HK-2 (cell line): ENCODE measurements around the gene PTPN1.
"Not testable (repeated sequence)": the region's sequence is repeated elsewhere in the genome, so short reads cannot be mapped to it uniquely, and the experiment has no call there.

Experiments
- DNase-seq: peaks from one replicate; pipeline ENCODE4 v3.0.0-alpha.2; 2018; ENCODE audit not compliant: unreplicated experiment

Gene PTPN1

DNA sequence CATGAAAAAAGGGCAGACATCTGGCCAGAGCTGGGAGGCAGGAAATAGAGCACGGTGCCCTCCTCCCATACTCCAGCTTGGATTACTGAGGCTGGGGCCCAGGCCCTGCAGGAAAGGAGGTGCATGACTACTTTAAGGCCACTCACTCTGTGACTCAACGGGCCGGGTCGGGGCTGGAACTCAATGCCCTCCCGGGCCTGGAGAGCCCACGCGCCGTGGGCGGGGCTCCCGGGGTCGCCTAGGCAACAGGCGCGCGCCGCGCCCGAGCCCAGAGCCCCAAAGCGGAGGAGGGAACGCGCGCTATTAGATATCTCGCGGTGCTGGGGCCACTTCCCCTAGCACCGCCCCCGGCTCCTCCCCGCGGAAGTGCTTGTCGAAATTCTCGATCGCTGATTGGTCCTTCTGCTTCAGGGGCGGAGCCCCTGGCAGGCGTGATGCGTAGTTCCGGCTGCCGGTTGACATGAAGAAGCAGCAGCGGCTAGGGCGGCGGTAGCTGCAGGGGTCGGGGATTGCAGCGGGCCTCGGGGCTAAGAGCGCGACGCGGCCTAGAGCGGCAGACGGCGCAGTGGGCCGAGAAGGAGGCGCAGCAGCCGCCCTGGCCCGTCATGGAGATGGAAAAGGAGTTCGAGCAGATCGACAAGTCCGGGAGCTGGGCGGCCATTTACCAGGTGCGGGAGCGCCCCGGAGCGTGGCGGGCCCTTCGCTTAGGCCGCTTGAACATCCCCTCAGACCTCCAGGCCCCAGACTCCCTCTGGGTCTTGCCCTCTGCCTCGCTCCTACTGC is at the start of gene PTPN1:
Gene PTPN1, plus strand, starts transcription at position 461 of the 783 bp plus-strand sequence. Its CDS starts 145 bp downstream, at position 606.
- peak; percentile 100 for DNase-seq

GRCh38 chr20:50460608-50461267 is 49.4 kb upstream of the PTPN1 start:
- peak; percentile 92 for DNase-seq

DNA sequence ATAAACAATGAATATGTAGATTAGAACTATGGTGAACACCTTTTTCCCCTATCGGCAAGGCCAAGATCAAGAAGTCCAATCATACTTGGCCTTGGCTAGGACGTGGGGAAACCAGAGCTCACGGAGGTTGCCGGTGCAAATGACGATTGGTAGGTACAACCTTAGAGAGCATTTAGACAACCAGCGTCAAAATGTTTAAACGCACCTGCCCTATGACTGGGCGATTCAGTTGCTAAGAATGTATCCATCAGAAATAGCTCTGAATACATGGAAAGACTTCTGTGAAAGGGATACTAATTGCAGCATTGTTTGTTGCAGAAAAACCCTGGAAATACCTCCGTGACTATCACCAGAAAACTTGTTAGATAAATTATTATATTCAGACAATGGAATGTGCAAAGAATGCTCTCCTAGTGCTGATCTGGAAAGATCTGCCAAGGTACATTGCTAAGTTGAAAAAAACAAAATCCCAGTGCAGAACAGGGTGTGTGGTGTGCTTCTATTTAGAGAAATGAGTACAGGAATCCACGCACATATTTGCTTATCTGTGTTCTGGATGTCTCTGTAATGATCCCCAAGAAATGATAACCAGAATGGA is 48.0 kb upstream of the PTPN1 start:
- no peak for DNase-seq

GRCh38 chr20:50464026-50464724 is 46.0 kb upstream of the PTPN1 start:
- peak; percentile 66 for DNase-seq

GRCh38 chr20:50464725-50465650 is 45.2 kb upstream of the PTPN1 start:
- no peak for DNase-seq

DNA sequence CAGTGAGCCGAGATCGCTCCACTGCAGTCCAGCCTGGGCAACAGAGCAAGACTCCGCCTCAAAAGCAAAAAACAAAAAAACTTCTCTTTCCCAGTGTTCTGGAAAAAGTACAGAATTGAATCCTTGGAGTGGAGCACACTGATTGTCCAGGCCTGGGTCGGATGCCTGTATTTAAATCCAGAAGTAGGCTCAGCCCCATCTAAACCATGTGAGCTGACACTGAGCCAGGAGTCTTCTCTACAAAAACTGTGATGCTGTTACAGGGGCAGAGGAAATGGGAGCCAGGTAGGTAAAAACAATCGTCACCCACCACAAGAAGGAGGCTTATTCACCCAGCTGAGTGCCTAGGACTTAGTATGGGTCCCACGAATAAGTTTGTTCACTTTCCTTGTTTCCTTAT is 43.0 kb upstream of the PTPN1 start:
- no peak for DNase-seq

GRCh38 chr20:50467718-50468356 is 42.3 kb upstream of the PTPN1 start:
- peak; percentile 17 for DNase-seq

GRCh38 chr20:50468378-50468798 is 41.8 kb upstream of the PTPN1 start:
- DNase-seq: no peak

DNA sequence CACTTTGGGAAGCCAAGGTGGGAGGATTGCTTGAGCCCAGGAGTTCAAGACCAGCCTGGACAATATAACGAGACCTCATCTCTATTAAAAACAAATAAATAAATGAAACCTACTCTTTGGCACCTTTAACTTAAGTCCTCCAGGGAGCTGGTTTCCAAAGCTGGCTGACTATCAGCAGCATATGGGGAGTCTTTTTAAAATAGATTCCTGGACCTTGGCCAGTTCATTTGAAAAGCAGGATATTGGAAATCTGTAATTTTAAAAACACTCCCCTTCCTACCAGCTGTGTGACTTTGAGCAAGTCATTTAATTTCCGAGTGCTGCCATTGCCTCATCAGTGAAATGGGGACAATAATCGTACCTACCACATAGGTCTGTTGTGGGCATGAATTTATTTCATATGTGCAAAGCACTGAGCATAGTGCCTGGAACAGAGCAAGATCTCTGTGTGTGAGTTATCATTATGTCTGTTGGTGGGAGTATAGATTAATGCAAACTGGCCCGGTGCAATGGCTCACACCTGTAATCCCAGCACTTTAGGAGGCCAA is 40.9 kb upstream of the PTPN1 start:
- no peak for DNase-seq

- DNase-seq: no peak
Observed at GRCh38 chr20:50469796-50470195, 40.4 kb upstream of the PTPN1 start.

- DNase-seq: no peak
Observed at GRCh38 chr20:50470264-50470858, 39.8 kb upstream of the PTPN1 start.

GRCh38 chr20:50471231-50471630 is 39.0 kb upstream of the PTPN1 start:
- no peak for DNase-seq

GRCh38 chr20:50472693-50473664 is 37.2 kb upstream of the PTPN1 start:
- no peak for DNase-seq

DNA sequence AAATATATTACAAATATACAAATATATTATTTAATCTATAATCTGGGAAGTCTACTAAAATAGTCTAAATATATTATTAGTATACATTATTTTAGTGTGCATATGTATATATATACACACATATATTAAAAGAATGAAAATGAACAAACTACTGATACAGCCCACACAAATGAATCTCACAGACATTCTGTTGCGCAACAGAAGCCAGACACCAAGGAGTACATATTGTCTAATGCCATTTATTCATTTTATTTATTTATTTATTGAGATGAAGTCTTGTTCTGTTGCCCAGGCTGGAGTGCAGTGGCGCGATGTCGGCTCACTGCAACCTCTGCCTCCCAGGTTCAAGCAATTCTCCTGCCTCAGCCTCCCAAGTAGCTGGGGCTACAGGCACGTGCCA is 35.8 kb upstream of the PTPN1 start:
- not testable (repeated sequence) for DNase-seq

DNA sequence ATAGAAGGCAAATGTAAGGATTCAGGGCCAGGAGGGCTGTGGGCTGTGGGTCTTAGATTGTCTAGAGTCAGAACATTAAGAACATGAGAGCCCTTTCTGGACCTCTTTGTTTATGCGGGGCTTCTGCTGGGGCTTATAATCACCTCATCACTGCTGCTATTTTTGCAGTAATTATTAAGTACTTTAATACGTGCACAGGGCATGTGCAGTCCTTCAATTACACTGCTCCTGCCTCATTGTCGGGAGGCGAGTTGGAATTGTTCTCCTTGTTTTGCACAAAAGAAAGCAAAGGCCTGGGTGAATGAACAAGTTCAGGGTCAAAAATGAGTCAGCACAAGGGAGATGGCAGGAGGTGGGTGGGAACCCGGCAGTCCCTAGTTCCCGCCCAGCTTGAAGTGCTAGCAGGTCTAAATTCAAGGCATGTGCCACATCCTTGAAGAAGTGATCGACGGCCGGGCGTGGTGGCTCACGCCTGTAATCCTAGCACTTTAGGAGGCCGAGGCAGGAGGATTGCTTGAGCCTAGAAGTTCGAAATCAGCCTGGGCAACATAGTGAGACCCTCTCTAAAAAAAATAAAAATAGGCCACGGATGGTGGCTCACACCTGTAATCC is 34.4 kb upstream of the PTPN1 start:
- DNase-seq: peak; percentile 61

- DNase-seq: no peak
Observed at GRCh38 chr20:50477239-50477872, 32.8 kb upstream of the PTPN1 start.

DNA sequence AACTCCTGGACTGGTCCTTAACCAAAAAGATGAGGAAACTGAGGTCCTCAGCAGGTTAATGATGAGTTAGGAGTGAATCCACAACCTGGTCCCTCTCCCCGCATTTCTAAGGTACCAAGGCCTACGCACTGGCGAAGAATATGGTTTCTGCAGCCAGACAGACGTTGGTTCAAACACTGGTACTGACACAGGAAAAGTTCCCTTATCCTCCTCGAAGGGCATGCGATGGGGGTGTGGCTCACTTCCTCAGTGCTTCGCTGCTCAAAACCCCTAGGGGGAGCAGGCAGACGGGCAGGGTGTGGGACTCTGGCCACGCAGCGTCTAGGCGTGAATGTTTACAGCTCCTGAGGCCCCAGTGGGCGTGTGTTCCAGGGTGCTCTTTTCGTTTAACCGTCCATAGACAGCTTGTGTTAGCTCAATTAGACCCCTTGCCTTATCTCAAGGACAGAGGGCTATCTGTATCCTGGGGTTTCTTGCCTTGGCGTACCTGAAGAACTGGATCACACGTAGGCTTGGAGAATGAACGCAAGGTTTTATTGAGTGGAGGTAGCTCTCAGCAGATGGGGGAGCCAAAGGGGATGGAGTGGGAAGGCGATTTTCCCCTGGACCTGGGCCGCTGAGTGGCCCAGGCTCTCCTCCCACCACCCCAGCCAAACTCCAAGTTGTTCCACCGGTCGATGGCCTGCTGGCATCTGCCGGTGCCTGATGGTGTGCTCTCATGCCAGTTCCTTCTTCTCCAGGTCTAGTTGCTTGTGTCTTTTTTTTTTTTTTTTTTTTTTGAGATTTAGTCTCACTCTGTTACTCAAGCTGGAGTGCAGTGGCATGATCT is 31.8 kb upstream of the PTPN1 start:
- DNase-seq: peak; percentile 28
